Heart left ventricle (tissue), 13 donors: Measurements from ENCODE around the gene GSG1L.

Experiments used
- POLR2A ChIP-seq, 2 donors: fragments of 450-650 bp; IDR thresholded peaks; one replicate each; pipeline ENCODE4 v1.6.1; 2017; ENCODE audit warnings: antibody characterized with exemption in 2 of 2, mild to moderate bottlenecking in 2 of 2, moderate library complexity in 2 of 2
- TF ChIP-seq, protein P1 (sequence below), 12 donors: fragments of 200-600 bp; sonication (generic) in 4 of 12; IDR thresholded peaks; one replicate each; pipeline versions ENCODE4 v1.5.0 to v1.8.0; 2018 to 2022; ENCODE audit warnings: antibody characterized with exemption in 12 of 12, mild to moderate bottlenecking in 5 of 12
- donor health status: ischemic (EF 13 %, LVEDD 7.1; RV severe dilation, severe dysfunction).
- donor health status: DM: no; HTN: yes; CAD: no.
- donor health status: DM: no; HTN: no; CAD: no.
- donor health status: ischemic (EF 25% LVEDD 6.9; RV normal size, moderate dysfunction).
- donor health status: ischemic (EF 25% LVEDD 5.7; RV mildly dilated, moderate dysfunction).
- donor health status: ischemic (EF 35%, LVEDD 5.7; RV mildly dilated, moderate dysfunction).
- donor health status: nonischemic (EF 11% LVEDD 7.7; RV severe dilation, severe dysfunction).
- donor health status: DM: yes; HTN: yes; CAD: no.
- donor health status: PGD.
- donor health status: ischemic (EF 29% LVEDD 5.4; RV normal size, mild dysfunction).
- donor health status: nonischemic (EF 23%, LVEDD 6.1; RV moderate dilation, normal function).

DNA sequence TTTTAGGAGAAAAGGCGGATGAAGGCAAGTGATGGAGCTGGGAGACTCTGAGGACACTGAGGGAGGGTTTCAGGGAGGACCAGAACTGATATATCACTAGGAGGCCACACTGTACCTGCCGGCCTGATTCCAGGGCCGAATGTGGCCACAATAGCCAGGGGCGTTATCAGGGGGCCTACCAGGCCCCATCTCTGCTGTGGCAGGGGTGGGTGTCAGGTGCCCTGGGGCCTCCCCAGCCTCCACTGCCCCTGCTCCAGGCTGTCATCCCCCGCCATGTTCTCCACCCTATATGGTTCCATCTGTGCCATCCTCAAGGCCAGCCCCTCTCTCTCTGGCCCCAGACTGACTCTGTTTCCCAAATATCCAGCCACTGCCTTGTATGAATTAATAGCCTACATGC, 246.5 kb downstream of the GSG1L start:
- TF ChIP-seq, protein P1, sequence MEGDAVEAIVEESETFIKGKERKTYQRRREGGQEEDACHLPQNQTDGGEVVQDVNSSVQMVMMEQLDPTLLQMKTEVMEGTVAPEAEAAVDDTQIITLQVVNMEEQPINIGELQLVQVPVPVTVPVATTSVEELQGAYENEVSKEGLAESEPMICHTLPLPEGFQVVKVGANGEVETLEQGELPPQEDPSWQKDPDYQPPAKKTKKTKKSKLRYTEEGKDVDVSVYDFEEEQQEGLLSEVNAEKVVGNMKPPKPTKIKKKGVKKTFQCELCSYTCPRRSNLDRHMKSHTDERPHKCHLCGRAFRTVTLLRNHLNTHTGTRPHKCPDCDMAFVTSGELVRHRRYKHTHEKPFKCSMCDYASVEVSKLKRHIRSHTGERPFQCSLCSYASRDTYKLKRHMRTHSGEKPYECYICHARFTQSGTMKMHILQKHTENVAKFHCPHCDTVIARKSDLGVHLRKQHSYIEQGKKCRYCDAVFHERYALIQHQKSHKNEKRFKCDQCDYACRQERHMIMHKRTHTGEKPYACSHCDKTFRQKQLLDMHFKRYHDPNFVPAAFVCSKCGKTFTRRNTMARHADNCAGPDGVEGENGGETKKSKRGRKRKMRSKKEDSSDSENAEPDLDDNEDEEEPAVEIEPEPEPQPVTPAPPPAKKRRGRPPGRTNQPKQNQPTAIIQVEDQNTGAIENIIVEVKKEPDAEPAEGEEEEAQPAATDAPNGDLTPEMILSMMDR (IDR thresholded peaks at IDR 0.05) = no peak
- no peak for TF ChIP-seq POLR2A (IDR thresholded peaks at IDR 0.05)
